ENCODE measurements around the gene ARHGEF25.

DNA sequence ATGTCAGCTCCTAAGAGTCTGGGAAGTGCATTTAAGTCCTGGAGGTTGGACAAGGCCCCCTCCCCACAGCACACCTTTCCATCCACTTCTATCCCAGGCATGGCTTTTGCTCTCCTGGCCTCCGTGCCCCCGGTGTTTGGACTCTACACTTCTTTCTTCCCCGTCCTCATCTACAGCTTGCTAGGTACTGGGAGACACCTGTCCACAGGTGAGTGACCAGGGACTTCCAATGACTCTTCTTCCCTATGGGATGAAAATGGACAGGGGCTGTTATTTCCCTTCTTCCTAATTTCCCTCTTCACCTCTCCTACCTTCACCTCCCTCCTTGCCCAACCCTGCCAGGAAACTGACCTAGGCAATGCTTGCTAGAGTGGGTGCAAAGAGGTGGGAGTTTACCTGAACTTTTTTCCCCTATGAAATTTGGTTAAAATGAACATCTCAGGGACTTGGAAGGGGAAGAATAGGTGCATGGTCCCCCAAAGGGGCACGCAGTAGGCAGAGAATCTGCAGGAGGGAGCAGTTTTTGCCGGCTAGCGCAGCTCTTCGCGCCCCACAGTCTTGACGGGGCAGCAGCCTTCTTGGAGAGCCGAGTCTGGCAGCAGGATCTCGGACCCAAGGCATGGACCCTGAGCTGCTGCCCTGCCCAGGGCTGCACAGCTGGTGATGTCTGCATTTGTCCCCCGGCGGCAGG lies 9.2 kb downstream of the ARHGEF25 start:
- TF ChIP-seq, protein P1, sequence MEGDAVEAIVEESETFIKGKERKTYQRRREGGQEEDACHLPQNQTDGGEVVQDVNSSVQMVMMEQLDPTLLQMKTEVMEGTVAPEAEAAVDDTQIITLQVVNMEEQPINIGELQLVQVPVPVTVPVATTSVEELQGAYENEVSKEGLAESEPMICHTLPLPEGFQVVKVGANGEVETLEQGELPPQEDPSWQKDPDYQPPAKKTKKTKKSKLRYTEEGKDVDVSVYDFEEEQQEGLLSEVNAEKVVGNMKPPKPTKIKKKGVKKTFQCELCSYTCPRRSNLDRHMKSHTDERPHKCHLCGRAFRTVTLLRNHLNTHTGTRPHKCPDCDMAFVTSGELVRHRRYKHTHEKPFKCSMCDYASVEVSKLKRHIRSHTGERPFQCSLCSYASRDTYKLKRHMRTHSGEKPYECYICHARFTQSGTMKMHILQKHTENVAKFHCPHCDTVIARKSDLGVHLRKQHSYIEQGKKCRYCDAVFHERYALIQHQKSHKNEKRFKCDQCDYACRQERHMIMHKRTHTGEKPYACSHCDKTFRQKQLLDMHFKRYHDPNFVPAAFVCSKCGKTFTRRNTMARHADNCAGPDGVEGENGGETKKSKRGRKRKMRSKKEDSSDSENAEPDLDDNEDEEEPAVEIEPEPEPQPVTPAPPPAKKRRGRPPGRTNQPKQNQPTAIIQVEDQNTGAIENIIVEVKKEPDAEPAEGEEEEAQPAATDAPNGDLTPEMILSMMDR (IDR thresholded peaks at IDR 0.05), result no peak
- no peak for TF ChIP-seq ZFX (IDR thresholded peaks at IDR 0.05; ENCODE audit: borderline replicate concordance)
